EH (cell line): ENCODE results near the gene NOTCH2.

ENCODE experiments used
- DNase-seq: peaks from one replicate; pipeline ENCODE4 v3.0.0-alpha.2; 2015; ENCODE audit warnings: low read depth

Gene NOTCH2

GRCh38 chr1:119974013-119974412 is 95.4 kb downstream of the NOTCH2 start:
- no peak for DNase-seq

GRCh38 chr1:119971710-119972570 is 97.5 kb downstream of the NOTCH2 start:
- DNase-seq = peak; percentile 32

DNA sequence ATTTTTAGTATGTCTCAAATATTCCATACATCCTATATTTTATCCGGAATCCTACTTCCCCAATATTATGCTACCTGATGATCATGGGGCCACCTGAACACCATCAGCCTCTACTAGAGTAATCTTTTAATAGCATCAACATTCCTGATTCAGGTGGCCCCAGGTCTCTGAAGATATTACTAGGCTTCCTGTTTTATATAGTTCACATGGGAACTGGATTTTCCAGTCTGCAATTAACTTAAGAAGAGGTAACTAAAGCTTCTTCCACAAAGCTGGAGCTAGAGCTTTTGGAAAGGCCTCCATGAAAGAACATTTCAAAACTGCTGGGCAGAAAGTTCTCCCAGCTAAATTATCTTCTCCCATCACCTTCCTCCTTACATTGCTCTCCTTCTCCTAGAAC is 100.9 kb downstream of the NOTCH2 start:
- no peak for DNase-seq

- DNase-seq = peak; percentile 59
These were observed 101.4 kb downstream of the NOTCH2 start for GRCh38 chr1:119968068-119968492.

DNA sequence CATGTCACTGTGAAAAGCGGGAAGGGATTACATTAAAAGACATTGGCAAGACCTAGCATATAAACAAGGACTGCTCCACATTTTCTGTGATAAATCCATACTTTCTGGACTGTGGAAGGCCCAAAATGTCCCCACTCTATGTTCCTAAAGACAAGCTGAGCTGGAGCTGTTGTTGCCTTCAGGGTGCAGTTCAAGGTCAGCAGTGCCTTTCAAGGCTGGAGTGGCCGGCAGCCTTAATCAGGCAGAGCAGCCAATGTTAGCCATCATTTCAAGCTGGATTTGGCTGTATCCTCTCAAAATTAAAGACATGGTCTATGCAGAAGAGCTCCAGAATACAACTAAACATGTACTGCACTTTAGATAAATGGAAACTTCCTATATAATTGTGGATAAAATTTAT is 102.8 kb downstream of the NOTCH2 start:
- DNase-seq = no peak

- peak; percentile 58 for DNase-seq
These were observed 103.4 kb downstream of the NOTCH2 start for GRCh38 chr1:119966020-119966419.

GRCh38 chr1:119964673-119965363 is 104.6 kb downstream of the NOTCH2 start:
- peak; percentile 67 for DNase-seq

- DNase-seq = no peak
These were observed 107.0 kb downstream of the NOTCH2 start for GRCh38 chr1:119962296-119962968.

GRCh38 chr1:119960501-119960900 is 109.0 kb downstream of the NOTCH2 start:
- DNase-seq = peak; percentile 60

- no peak for DNase-seq
These were observed 109.9 kb downstream of the NOTCH2 start for GRCh38 chr1:119959268-119960220.

DNA sequence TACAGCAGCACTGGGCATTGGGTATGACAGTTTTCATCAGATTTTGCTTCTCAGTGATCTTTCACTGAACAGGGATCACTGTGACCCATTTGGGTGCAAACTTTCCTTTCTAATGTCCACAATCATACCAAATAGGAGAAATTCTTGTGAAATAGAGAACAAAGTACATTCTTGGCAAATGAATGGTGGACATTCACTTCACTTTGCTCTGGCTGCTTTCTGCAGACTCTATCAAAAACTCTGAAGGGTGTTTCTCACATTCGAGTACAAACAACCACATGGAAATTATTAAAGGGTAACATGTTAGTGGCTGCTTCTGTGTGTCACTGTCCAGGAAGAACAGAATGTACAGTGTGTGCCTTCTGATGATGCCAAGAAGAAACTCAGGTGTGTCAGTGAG is 111.2 kb downstream of the NOTCH2 start:
- DNase-seq = no peak

DNA sequence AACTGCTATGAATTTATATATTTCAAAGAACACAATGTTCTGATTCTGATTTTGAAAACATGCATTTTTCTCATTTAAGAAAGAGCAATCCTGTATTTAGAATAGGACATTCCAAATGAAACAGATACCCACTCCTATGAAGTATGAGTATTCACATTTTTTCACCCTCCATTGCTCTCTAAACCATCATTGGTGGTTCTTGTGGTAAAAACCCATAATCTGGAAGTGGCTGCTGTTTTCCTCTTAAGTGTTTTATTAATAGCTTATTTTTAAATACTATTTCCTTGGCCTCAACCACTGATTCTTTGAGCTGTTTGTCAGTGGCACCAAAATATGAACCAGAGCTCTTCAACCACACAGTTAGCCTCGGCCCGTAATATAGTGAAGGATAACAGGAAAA is 113.2 kb downstream of the NOTCH2 start:
- DNase-seq = peak; percentile 39

DNA sequence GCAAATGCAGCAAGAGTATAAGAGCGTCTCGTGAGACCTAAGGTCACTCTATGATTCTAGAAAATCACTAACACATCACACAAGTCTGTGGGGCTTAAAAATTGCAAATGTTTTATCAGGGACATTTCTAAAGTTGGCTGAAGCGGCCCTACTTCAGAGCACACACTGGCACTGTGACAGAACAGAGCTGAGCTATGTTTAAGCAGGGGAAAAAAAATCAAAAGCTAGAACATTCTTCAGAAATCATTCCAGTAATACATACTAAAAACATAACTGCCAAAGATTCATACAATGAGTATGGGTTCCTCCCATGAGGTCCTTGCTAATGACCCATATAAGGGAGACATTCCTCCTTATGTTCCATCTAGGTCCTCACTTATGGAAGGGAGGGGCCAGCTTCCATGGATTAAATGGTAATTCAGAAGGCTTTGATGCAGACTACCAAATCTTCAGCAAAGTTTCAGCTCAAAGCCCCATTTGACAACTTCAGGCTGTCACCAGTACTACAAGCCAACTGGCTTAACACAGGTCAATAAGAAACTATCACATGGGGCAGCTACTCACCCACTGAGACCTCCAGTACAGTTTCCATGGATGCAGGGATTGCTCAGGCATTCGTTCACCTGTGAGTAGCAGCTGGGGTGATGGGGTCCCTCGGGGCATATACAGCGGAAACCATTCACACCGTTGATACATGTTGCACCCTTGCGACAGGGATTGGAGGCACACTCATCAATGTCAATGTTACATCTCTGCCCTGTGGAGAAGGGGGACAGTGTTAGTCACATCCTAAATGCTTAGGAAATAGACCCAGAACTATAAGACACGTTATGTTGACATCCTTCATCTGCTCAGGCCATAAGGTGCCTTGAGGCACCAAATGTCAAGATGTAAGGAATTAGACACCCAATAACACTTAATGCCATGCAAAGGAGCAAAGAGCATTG is 114.7 kb downstream of the NOTCH2 start:
- DNase-seq = no peak

DNA sequence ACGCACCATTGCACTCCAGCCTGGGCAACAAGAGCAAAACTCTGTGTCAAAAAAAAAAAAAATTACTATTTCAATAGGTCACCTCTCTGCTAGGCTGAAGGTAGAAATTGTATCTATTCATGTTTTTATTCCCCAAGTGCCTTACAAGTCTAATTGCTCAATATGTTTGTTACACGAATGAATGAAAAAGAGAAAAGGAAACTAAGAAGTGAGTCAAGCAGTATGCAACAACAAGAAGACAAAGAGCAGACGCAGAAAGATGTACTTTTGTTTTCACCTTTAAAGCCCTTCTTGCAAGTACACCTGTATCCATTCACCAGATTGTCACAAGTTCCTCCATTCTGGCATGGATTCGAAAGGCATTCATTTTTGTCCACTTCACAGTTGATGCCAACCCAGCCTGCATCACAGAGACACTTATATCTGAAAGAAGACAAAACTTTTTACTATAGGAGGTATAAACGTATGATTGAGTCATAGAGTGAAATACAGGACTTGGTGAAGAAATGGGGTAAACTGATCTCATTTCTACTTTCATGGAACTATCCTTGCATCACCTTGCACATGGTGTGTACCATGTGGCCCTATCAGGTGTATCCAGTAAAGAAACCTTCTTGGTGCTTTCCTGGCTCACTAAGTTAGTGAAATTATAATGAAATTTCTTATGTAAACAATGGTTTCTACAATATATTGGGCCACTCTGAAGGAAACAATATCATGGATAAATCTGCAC is 116.0 kb downstream of the NOTCH2 start:
- no peak for DNase-seq

GRCh38 chr1:119952496-119952895 is 117.0 kb downstream of the NOTCH2 start:
- no peak for DNase-seq

- peak; percentile 82 for DNase-seq
These were observed 120.9 kb downstream of the NOTCH2 start for GRCh38 chr1:119948342-119949214.

DNA sequence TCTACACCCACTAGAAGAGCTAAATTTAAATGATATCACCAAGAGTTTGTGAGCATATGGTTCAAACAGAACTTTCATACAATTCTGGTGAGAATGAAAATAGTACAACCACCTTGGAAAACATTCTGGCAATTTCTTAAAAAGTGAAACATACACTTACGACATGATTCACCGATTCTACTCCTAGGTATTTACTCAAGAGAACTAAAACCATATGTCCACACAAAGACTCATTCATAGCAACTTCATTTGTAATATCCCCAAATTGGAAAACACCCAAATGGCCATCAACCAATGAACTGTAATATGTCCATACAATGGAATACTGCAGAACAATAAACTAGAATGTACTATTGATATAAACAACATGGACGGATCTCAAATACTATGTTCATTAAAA is 122.0 kb downstream of the NOTCH2 start:
- DNase-seq = peak; percentile 91

GRCh38 chr1:119946724-119947123 is 122.7 kb downstream of the NOTCH2 start:
- peak; percentile 58 for DNase-seq

GRCh38 chr1:119943216-119943615 is 126.2 kb downstream of the NOTCH2 start:
- no peak for DNase-seq
